ENCODE measurements around the gene NDUFS2. TPM values are rescaled to one million over a fixed set of nuclear protein-coding genes. Genes with fewer than 3 reads are reported as not detected.

NDUFS2 gene
- total and polyA plus RNA-seq, 9 of the 15 experiments (the other 6 are each of a cell fraction or from before 2014, with no cell fraction given): 70.0 to 176 (median 141) TPM

DNA sequence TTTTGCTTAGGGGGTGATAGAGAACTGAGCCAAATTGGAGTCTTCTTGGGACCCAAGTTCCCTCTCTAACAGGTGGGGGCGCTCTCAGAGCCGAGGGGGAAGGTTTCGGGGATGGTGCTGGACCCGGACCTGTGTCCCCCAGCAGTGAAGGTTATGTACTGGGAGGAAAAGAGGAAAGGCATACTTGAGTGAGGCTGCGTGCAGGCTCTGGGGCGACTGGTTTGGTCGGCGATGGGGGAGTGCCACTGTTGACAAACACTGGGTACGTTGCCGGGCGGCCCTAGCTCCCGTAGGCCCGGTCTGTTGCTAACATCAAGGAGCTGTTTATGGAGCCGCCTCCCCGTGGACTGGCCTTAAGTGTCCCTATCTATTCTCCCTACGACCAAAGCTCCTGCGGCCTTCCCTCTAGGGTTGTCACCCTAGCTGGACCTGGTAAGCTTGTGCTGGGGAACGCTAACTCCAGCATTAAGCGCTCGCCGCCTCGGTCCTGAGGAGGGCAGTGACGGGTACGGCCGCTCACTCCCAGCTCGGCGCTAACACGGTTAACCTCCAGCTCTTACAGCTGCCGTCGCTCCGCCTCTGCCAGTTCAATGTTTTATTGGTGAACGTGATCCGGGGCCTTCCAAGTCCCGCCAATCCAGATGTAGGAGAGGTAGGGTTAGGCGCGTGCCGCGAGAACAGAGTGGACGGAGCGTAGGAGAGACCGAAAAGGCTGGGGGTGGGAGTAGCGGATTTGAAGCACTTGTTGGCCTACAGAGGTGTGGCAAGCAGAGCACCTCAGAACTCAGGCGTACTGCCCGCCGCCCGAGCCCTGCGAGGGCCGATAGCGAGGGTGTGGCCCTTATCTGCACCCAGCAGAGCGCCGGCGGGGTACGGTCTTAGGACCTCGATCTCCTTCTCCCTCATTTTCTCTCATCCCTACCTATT, 36.2 kb upstream of the NDUFS2 start, which contains the start of gene PPOX (continued):
- TF ChIP-seq CHAMP1 (IDR thresholded peaks at IDR 0.05): peak; percentile 93; the same call in 1 of the 2 replicates
- no peak for TF ChIP-seq RFX7 (CRISPR knock-in tag; IDR thresholded peaks at IDR 0.05)
- TF ChIP-seq TAF1 (IDR thresholded peaks at IDR 0.05; ENCODE audit: control insufficient read depth, extremely low read depth, insufficient read depth, low read length, severe bottlenecking): peak; percentile 66
- TF ChIP-seq BMI1 (IDR thresholded peaks at IDR 0.05; ENCODE audit: low read length): no peak
- peak; percentile 87; the same call in 1 of the 2 replicates for TF ChIP-seq ZNF263 (CRISPR knock-in tag; IDR thresholded peaks at IDR 0.05; ENCODE audit: borderline replicate concordance)
- TF ChIP-seq ZNF232 (CRISPR knock-in tag; IDR thresholded peaks at IDR 0.05): no peak
- peak; percentile 98 for TF ChIP-seq NCOR1 (IDR thresholded peaks at IDR 0.05)
- TF ChIP-seq VEZF1 (CRISPR knock-in tag; IDR thresholded peaks at IDR 0.05): peak; percentile 73
- peak; percentile 63; the same call in 1 of the 2 replicates for TF ChIP-seq ZNF740 (CRISPR knock-in tag; IDR thresholded peaks at IDR 0.05)
- TF ChIP-seq ZNF740 (tag; IDR thresholded peaks at IDR 0.05): peak in 1 of 2 experiments; percentile 45; a peak in 1 of 4 replicates
- TF ChIP-seq PHF8 (IDR thresholded peaks at IDR 0.05; ENCODE audit: borderline replicate concordance, low read length): peak; percentile 71; the same call in 1 of the 2 replicates
- TF ChIP-seq, protein P1, sequence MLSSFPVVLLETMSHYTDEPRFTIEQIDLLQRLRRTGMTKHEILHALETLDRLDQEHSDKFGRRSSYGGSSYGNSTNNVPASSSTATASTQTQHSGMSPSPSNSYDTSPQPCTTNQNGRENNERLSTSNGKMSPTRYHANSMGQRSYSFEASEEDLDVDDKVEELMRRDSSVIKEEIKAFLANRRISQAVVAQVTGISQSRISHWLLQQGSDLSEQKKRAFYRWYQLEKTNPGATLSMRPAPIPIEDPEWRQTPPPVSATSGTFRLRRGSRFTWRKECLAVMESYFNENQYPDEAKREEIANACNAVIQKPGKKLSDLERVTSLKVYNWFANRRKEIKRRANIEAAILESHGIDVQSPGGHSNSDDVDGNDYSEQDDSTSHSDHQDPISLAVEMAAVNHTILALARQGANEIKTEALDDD (IDR thresholded peaks at IDR 0.05): peak; percentile 83
- TF ChIP-seq HNRNPUL1 (IDR thresholded peaks at IDR 0.05; ENCODE audit: low read length): no peak
- TF ChIP-seq CSDE1 (IDR thresholded peaks at IDR 0.05): no peak
- TF ChIP-seq NFXL1 (CRISPR knock-in tag; IDR thresholded peaks at IDR 0.05): no peak
- TF ChIP-seq, protein P2, sequence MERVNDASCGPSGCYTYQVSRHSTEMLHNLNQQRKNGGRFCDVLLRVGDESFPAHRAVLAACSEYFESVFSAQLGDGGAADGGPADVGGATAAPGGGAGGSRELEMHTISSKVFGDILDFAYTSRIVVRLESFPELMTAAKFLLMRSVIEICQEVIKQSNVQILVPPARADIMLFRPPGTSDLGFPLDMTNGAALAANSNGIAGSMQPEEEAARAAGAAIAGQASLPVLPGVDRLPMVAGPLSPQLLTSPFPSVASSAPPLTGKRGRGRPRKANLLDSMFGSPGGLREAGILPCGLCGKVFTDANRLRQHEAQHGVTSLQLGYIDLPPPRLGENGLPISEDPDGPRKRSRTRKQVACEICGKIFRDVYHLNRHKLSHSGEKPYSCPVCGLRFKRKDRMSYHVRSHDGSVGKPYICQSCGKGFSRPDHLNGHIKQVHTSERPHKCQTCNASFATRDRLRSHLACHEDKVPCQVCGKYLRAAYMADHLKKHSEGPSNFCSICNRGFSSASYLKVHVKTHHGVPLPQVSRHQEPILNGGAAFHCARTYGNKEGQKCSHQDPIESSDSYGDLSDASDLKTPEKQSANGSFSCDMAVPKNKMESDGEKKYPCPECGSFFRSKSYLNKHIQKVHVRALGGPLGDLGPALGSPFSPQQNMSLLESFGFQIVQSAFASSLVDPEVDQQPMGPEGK (CRISPR knock-in tag; IDR thresholded peaks at IDR 0.05; ENCODE audit: borderline replicate concordance): no peak
- no peak for TF ChIP-seq ATF2 (CRISPR knock-in tag; IDR thresholded peaks at IDR 0.05)
